Brain microvascular endothelial cell (primary cell): ENCODE results near the gene CIT.
"Not testable (repeated sequence)": the region's sequence is repeated elsewhere in the genome, so short reads cannot be mapped to it uniquely, and the experiment has no call there.

Source experiments
- DNase-seq: peaks from one replicate; pipeline ENCODE4 v3.0.0-alpha.2; 2020
- H3K27ac ChIP-seq: fragments of 250-450 bp; sonication (Bioruptor Pico); 2 replicates; pipeline ENCODE4 v1.5.1; 2020; ENCODE audit warnings: mild to moderate bottlenecking, moderate library complexity
- H3K27me3 ChIP-seq: fragments of 250-450 bp; sonication (Bioruptor Pico); replicated peaks from 2 replicates; pipeline ENCODE4 v1.5.1; 2020; ENCODE audit warnings: mild to moderate bottlenecking
- H3K36me3 ChIP-seq: fragments of 250-450 bp; sonication (Bioruptor Pico); replicated peaks from 2 replicates; pipeline ENCODE4 v1.5.1; 2020; ENCODE audit warnings: mild to moderate bottlenecking
- H3K4me3 ChIP-seq: 2 replicates; pipeline ENCODE4 v1.5.1; 2011; ENCODE audit warnings: low read depth, mild to moderate bottlenecking, control low read depth, low read length, moderate library complexity
- in situ Hi-C: cut with HindIII; loops from 2 replicates; pipeline ENCODE4 v1.10.0; 2017; ENCODE audit warnings: low sequenced_read_pairs, low pct_ligation_motif_present
- TF ChIP-seq, protein P1 (sequence below): IDR thresholded peaks from 2 replicates; pipeline ENCODE4 v1.5.1; 2011; ENCODE audit warnings: low read depth, mild to moderate bottlenecking, moderate library complexity, low read length, control low read depth, inconsistent platforms; ENCODE audit errors: missing control alignments

The CIT gene

GRCh38 chr12:119665164-119665929 is 211.8 kb downstream of the CIT start:
- no peak for DNase-seq
- TF ChIP-seq, protein P1, sequence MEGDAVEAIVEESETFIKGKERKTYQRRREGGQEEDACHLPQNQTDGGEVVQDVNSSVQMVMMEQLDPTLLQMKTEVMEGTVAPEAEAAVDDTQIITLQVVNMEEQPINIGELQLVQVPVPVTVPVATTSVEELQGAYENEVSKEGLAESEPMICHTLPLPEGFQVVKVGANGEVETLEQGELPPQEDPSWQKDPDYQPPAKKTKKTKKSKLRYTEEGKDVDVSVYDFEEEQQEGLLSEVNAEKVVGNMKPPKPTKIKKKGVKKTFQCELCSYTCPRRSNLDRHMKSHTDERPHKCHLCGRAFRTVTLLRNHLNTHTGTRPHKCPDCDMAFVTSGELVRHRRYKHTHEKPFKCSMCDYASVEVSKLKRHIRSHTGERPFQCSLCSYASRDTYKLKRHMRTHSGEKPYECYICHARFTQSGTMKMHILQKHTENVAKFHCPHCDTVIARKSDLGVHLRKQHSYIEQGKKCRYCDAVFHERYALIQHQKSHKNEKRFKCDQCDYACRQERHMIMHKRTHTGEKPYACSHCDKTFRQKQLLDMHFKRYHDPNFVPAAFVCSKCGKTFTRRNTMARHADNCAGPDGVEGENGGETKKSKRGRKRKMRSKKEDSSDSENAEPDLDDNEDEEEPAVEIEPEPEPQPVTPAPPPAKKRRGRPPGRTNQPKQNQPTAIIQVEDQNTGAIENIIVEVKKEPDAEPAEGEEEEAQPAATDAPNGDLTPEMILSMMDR = no peak
- H3K4me3 ChIP-seq = no peak overlapping the region
- no peaks in the 10 kb centered on the region for H3K27me3 ChIP-seq
- H3K27ac ChIP-seq = no peak overlapping the region
- no peaks in the 10 kb centered on the region for H3K36me3 ChIP-seq
- in situ Hi-C loops = no loop called here

DNA sequence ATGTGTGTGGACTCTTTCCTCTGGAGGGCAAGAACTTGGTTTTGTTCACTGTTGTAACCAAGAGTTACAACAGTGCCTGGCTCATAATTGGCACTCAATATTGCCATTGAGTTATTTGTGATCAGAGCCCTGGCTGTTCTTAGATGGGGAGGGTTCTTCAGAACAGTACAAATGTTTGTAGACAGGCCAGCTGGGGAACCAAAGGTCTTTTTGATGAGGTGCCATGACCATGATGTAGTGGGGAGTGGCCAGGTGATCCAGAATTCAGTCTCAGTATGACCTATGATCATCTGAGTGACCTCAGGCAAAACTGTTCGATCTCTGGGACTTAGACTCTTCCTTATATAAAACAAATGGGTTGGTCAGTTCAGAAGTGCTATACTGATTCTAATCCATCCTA is 212.5 kb downstream of the CIT start:
- DNase-seq = no peak
- no peak overlapping the region for H3K27ac ChIP-seq
- H3K4me3 ChIP-seq = no peak overlapping the region
- H3K36me3 ChIP-seq = no peaks in the 10 kb centered on the region
- no peaks in the 10 kb centered on the region for H3K27me3 ChIP-seq
- in situ Hi-C loops = no loop called here
- TF ChIP-seq, protein P1 = no peak

DNA sequence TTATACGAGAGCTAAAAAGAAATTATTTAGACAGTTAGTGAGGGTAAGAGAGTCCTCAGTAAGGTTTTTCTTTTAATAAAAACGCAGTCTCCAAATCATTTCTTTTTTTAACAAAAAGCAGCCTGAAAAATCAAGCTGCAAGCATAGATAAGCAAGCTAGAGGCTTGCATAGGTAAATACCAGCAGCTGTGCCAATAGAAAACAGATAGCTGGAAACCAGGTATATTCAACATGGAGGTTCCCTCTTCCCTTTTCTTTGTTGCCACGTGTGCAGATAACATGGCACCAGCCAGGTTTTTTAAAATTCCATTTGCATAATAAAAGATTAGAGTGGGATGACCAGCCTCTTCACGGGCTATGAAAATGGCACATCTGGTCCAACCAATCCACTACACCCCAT is 215.2 kb downstream of the CIT start:
- no peaks in the 10 kb centered on the region for H3K36me3 ChIP-seq
- in situ Hi-C loops = no loop called here
- H3K27me3 ChIP-seq = no peaks in the 10 kb centered on the region
- no peak overlapping the region for H3K4me3 ChIP-seq
- H3K27ac ChIP-seq = no peak overlapping the region
- no peak for DNase-seq
- TF ChIP-seq, protein P1 = no peak

DNA sequence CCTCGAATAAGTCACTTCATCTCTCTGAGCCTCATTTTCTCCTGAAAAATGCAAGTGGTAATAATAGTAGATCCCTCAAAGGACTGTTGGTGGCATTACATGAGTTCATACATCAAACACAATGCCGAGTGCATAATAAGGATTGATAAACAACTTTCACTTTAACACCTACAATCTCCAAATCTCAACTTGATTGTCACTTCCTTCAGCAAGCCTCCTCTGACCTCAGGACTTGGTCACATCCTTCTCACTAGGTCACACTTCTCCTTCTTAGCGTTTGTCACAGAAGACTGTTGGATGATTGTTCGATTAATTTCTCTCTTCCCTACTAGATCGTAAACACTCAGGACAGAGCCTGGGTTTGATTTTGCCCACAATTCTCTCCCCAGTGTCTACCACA is 217.0 kb downstream of the CIT start:
- Histone ChIP-seq H3K4me3 (no peak overlapping the region), H3K27ac (no peak overlapping the region), H3K27me3 (no peaks in the 10 kb centered on the region), H3K36me3 (no peaks in the 10 kb centered on the region)
- in situ Hi-C loops = no loop called here
- TF ChIP-seq, protein P1 = no peak
- DNase-seq = no peak

DNA sequence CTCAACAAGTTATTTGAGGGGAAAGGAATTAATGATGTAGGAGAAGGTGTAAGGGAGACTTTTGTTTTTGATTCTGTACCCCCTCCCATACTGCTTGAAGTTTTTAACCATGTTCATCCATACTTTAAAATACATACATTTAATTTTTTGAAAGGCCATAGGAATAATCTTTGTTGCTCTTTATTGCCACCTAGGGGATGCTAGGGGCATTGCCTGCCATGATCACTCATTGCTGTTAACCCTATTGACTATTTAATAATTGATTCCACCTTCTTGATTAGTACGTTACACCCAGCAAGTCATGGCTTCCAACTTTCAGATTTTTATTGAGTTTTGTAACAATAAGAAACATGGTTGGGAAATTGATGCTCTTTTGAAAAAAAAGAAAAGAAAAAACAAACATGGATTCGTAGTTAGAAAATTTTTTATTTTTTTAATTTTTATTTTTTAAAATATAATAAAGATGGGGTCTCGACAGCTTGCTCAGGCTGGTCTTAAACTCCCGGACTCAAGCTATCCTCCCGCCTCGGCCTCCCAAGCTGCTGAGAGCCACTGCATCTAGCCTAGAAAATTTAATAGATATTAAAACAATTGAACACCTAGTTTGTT is 217.7 kb downstream of the CIT start:
- no peak overlapping the region for H3K4me3 ChIP-seq
- H3K36me3 ChIP-seq = no peaks in the 10 kb centered on the region
- TF ChIP-seq, protein P1 = peak; percentile 86
- H3K27ac ChIP-seq = no peak overlapping the region
- H3K27me3 ChIP-seq = no peaks in the 10 kb centered on the region
- in situ Hi-C loops = no loop called here
- DNase-seq = peak; percentile 42

- H3K27ac ChIP-seq, in situ Hi-C loops, H3K27me3 ChIP-seq, H3K36me3 ChIP-seq, DNase-seq, H3K4me3 ChIP-seq: not testable (repeated sequence)
These were observed 219.0 kb downstream of the CIT start for GRCh38 chr12:119658166-119658565.

DNA sequence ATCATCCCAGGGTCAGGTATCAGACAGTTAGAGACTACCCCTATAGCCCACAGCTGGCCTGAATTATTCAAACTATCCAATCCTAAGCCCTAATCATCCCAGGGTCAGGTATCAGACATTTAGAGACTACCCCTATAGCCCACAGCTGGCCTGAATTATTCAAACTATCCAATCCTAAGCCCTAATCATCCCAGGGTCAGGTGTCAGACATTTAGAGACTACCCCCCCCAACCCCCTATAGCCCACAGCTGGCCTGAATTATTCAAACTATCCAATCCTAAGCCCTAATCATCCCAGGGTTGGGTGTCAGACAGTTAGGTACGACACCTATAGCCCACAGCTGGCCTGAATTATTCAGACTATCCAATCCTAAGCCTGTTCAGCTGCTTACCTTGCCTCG is 220.1 kb downstream of the CIT start:
- in situ Hi-C loops, H3K27me3 ChIP-seq, H3K4me3 ChIP-seq, DNase-seq, H3K36me3 ChIP-seq, H3K27ac ChIP-seq: not testable (repeated sequence)
